Tibial nerve (tissue), 3 donors: ENCODE measurements around the gene MAPK8IP3.

Experiments used
- POLR2A ChIP-seq, 2 donors: fragments of 450-650 bp; IDR thresholded peaks; one replicate each; pipeline ENCODE4 v1.6.1; 2017; ENCODE audit warnings: antibody characterized with exemption in 2 of 2, mild to moderate bottlenecking in 2 of 2, moderate library complexity in 2 of 2
- TF ChIP-seq, protein P1 (sequence below), 5 experiments: fragments of 200-600 bp in 3 of 5; fragments of 450-650 bp in 2 of 5; sonication (generic) in 3 of 5; IDR thresholded peaks; one replicate each; pipeline ENCODE4 v1.5.1; 2016 to 2019; ENCODE audit warnings: antibody characterized with exemption in 5 of 5, mild to moderate bottlenecking in 3 of 5, moderate library complexity in 2 of 5

DNA sequence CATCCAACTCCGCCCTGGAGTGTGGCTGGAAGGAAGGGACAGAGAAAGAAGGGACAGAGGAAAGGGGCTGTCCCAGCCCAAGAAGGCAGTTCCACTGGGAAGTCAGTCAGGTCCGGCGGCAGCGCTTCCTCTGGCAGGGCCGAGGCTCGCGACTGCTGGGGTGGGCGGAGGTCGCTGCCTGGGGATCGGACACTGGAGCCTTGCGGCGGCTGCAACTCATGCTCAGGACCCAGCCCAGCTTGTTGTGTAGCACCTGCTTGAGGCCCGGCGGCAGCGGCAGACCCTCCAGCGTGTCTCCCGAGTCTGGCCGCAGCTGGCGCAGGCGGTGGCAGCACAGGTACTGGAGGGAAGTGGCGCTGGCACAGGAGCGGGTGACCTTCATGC, 71.0 kb downstream of the MAPK8IP3 start:
- TF ChIP-seq, protein P1, sequence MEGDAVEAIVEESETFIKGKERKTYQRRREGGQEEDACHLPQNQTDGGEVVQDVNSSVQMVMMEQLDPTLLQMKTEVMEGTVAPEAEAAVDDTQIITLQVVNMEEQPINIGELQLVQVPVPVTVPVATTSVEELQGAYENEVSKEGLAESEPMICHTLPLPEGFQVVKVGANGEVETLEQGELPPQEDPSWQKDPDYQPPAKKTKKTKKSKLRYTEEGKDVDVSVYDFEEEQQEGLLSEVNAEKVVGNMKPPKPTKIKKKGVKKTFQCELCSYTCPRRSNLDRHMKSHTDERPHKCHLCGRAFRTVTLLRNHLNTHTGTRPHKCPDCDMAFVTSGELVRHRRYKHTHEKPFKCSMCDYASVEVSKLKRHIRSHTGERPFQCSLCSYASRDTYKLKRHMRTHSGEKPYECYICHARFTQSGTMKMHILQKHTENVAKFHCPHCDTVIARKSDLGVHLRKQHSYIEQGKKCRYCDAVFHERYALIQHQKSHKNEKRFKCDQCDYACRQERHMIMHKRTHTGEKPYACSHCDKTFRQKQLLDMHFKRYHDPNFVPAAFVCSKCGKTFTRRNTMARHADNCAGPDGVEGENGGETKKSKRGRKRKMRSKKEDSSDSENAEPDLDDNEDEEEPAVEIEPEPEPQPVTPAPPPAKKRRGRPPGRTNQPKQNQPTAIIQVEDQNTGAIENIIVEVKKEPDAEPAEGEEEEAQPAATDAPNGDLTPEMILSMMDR (IDR thresholded peaks at IDR 0.05): no peak
- TF ChIP-seq POLR2A (IDR thresholded peaks at IDR 0.05): no peak
